Fibroblast of skin of right biceps (primary cell): ENCODE results near the gene SLC8A3.
"Not testable (repeated sequence)": the region's sequence is repeated elsewhere in the genome, so short reads cannot be mapped to it uniquely, and the experiment has no call there.

Source experiments
- DNase-seq: peaks from one replicate; pipeline ENCODE4 v3.0.0-alpha.2; 2013

Gene SLC8A3

GRCh38 chr14:70188659-70189455, at the start of gene SLC8A3:
SLC8A3 (minus strand) TSS chr14:70188951; CDS start chr14:70168422, 20,529 bp downstream.
- DNase-seq: peak; percentile 51

- no peak for DNase-seq
Observed at GRCh38 chr14:70237710-70238109, 49.0 kb upstream of the SLC8A3 start.

DNA sequence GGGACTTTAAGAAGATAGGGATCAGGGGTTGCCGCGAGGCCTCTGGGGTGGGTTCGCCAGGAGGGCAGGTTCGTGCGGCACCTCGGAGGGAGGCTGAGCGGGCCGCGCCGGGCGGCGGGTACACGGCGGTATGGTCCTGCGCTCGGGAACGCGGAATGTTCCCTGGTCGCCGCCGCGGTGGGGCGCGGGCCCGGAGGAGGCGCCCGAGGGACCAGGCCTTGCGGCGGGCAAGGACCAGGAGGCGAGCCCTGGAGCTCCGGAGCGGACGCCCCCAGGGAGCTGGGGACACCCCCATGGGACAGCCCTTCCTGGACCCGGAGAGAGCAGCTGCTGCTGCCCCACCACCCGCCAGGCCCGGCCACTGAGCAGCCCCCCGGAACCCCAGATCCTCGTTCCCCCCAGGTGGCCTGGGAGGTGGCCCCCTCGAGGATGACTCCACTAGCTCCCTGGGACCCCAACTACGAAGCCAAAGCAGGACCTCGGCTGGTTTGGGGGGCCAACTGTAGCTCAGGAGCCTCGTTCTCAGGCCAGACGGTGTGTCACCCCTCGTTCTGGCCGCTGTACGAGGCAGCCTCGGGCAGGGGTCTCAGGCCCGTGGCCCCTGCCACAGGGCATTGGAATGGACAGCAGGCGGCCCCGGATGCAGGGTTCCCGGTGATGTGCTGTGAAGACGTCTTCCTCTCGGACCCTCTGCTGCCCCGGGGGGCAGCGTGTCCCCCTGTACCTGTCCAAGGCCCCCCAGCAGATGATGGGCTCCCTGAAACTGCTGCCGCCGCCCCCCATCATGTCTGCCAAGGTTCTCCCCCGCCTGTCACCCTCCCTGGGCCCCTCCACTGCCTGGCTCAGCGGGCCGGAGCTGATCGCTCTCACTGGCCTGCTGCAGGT, 45.6 kb upstream of the SLC8A3 start:
- DNase-seq: no peak

- DNase-seq: not testable (repeated sequence)
Observed at GRCh38 chr14:70231756-70232544, 43.2 kb upstream of the SLC8A3 start.

- DNase-seq: not testable (repeated sequence)
Observed at GRCh38 chr14:70229877-70230640, 41.3 kb upstream of the SLC8A3 start.

GRCh38 chr14:70213721-70214282, 25.1 kb upstream of the SLC8A3 start:
- DNase-seq: peak; percentile 24

DNA sequence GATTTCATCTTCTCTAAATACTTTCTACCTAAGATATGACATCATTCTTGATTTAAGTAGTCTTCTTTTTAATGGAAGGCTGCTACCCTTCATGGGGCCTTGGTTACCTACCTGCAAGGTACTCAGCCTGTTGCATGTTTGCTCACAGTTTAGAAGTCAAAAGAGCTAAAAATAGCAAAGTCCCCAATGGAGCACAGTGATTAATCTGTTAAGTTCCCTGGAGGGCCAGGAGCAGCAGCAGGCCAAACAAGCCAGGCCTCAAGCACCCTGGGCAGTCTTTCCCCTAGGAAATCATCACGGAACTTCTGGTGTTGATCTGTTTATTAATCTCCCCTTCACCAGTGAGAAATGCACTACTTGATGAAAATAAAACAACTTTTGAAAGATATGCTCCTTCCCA, 24.0 kb upstream of the SLC8A3 start:
- DNase-seq: no peak

GRCh38 chr14:70208380-70208779, 19.6 kb upstream of the SLC8A3 start:
- no peak for DNase-seq

DNA sequence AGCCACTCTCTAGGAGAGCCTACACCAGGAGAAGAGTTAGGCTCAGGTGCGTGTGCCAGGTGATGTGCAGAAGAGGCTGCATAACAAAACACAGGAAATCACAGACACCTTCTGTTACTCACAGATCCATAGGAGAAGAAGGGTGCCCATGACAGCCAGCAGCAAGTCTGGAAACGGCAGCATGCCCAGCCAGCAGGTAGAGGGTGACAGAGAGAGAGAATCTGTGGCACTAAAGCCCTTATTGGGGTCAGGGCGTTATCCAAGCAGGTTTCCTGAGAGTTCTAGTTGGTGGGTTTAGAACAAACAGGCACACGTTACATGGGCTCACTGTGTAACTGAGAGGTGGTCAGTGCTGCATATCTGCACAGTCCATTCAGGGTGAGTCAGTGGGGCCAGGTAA, 14.9 kb upstream of the SLC8A3 start:
- DNase-seq: no peak

DNA sequence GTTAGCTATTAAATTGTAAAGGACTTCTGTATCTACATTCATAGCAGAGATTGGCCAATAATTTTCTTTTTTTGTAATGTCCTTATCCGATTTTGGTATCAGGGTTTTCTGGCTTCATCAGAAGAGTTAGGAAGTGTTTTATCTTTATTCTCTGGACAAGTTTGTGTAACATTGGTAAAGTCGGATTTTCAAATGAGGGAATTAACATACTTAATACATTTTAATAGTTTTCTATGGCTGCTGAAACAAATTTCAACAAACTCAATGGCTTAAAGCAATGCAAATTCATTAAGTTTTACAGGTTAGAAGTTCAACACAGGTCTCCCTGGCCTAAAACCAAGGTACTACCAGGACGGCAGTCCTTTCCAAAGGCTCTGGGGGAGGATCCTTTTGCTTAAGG, 13.2 kb upstream of the SLC8A3 start:
- no peak for DNase-seq

DNA sequence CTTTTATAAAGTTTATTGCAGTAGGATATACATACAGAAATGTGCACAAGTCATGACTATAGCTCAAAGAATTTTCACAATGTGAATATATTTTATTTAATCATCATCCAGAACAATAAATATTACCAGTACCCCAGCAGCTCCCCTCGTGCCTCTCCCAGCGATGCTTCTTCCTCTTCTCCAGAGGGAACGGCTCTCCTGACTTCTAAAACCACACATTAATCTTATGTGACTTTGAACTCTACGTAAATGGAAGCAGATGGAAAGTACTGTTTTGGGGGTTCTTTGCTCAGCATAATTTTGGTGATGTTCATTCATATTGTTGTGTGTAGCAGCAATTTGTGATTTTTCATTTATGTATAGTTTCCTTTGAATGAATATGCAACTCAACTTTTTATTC, 4.6 kb upstream of the SLC8A3 start:
- DNase-seq: no peak

DNA sequence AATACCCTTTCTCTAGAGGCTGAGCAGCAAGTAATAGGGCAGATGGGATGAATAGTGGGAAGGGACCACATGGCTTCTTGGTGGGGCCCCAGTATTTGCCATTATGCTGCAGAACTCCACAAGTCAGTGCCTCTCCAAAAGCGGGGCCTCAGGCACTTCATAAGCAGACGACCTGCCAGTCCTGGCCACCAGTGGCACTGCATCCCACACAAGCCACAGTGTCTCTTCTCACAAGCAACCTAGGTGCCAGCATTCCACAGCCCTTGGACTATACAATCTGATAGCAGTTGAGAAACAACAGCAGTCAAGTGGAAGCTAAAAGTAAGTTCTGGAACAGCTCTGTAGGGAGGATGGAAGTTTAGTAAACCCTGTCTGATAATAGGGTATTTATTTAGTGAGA, 4.2 kb upstream of the SLC8A3 start:
- DNase-seq: no peak

GRCh38 chr14:70190156-70190555, 1.4 kb upstream of the SLC8A3 start:
- no peak for DNase-seq

DNA sequence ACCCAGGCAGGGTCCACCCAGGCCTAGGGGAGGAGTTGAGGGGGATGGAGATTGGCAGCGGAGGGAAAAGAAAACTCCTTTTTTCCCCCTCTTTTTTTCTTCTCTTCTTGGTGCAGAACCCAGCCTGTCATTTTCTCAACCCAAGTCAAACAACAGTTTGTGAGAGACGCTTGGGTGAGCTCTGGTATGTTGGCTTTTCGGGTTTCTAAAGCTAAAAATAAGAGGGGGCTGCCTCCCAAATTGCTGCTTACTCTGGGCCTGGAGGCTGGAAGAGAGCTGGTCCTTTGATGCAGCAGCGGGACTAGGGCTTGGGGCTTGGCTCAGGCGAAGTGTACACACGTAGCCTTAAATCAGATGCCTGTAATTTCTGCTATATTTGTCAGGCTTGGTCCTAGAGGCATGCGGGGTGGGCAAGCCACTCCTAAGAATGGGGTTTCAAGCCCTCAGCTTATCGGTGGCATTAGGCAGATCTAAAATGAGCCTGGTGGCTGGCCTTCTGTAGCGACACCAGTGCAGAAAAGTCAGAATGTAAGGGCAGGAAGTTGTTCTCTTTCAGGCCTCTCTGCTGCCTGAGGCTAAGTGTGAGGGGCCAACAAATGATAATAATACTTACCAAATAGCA, 816 bp upstream of the SLC8A3 start:
- no peak for DNase-seq

DNA sequence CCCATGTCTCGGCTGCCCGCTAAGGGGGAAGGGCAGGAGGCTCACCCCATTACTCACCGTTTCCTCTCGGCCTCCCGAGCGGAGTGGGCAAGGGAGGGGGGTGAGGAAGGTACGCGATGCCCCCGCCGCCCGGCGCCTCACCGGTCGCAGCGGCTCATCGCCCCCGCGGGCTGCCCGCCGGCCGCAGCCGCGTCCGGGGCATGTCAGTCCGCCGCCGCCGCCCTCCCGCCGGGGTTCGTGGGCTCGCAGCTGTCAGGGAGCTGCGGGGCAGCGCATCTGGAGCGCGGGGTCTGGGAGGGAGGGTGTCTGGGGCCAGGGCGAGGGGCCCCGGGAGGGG, 461 bp downstream of the SLC8A3 start:
- peak; percentile 10 for DNase-seq

GRCh38 chr14:70186900-70187451, 1.8 kb downstream of the SLC8A3 start:
- DNase-seq: peak; percentile 42

DNA sequence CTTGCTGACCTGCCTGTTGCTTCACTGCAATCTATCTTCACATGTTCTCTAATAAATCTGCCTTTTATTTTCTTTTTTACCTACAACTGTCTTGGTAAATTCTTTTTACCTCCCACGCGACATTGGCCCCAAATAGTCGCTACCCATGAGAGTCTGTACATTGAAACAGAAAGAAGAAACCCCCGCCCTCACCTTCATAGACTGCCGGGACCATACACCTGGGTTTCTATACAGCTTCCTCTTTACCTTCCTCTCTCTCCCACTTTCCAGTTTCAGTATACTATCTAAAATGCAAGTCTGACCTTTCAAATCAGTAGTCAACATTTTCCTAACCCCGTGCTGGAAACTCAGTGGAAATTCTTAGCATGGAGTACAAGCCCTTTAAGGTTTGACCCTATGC, 4.8 kb downstream of the SLC8A3 start:
- no peak for DNase-seq

DNA sequence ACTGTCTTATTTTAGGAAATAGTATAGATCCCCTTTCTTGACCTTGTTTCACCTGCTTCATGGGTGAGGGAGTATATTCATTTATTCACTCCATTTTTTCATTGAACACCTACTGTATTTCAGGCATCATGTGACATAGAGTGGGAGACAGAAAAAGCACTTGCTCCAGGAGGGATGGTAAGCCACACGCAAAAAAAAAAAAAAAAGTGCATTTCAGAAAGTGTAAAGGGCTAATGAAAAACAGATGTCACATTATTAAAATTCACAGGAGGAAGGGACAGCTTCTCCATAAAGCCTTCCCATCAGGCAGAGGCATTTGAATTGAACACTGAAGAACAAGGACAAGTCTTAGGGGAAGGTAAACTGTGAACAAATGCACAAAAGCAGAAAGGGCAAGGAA, 7.5 kb downstream of the SLC8A3 start:
- DNase-seq: no peak

DNA sequence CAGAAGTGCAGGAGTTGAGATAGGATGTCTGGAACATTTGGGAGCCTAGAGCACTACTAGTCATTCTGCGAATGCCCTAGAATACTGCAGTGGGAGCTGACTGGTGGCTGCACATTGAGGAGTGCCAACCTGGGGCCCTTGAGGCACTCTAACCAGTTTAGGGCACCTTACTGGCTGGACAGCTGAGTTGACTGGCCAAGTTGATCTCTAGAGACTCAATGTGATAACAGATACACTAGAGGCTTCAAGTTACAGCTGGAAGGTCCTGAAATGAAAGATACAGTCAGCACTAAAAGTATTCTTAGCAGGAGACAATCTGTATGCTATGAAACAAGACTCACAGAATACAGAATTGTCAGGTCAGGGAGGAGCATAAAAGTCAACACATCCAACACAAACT, 8.0 kb downstream of the SLC8A3 start:
- no peak for DNase-seq

DNA sequence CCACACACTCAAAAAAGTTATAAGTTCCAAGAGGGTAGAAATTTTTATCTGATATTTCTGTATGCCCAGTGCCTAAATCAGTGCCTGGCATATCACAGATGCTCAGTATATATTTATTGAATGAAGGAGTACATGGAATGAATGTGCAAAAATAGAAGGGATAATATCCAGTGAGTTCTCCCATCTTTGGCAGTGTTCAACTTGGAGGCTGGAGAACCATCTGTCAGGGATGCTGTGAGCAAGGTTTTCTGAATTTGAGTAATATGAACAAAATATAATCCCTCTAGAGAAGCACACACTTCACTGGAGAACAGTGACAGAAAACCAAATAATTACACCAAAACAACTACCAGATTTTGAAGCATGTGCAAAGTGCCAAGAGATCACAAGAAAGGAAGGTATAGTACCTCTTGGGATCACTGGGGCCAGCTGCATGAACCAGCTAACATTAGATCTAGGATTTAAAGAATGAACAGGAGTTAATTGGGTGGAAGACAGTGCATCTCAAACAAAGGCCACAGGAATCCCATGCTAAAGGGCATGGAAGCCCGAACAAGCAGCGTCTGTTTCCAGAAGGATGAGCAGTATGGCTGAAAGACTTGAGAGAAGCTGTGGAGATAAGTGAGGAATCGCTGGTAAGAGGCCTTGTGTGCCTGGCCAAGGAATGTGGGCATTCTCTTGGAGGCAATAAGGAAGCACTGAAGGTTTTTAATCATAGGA, 11.5 kb downstream of the SLC8A3 start:
- DNase-seq: no peak

DNA sequence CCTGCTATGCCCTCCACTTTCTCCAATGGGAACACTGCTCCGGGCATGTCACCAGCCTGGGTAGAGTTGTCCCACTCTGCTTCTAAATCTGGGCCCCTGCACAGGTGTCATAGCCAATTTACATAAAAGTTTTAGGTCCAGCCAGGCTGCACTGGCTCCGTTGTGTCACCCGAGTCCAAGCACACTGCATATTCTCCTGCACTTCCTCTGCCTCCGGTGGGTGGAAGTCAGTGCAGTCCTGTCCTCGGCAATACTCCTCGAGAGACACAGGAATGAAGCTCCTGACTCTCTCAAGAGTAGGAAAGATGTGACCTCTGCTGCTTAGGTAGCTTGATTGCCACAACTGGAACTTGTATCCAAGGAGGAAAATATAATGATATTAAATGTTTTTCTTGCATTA, 15.2 kb downstream of the SLC8A3 start:
- no peak for DNase-seq
